ENCODE measurements around the gene TDRD12. TPM values are rescaled to one million over a fixed set of nuclear protein-coding genes. Genes with fewer than 3 reads are reported as not detected.
"Not testable (repeated sequence)": the region's sequence is repeated elsewhere in the genome, so short reads cannot be mapped to it uniquely, and the experiment has no call there.

The TDRD12 gene
- total and polyA plus RNA-seq, 4 donors, result 0.40 to 0.93 (median 0.67) TPM

DNA sequence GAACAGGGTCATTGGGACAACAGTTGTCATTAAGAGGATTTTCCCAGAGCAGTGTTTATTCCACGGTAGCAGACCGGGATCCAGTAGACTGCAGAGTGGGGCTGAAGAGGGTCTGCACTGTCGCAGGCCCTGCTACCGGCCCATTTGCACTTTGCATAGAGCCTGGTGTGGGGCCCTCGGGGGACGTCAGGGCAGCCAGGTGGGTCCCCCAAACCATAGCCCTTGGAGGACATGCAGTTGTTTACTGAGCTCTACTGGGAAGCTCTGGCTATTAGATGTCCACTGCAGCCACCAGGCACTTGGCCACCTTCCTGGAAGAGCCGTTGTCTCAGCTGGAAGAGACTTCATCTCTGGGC is 104.2 kb downstream of the TDRD12 start:
- Histone ChIP-seq H3K27ac (ENCODE audit: low read depth, low read length) (no peak overlapping the region), H3K4me3 (ENCODE audit: low read depth, low read length) (no peak overlapping the region)

DNA sequence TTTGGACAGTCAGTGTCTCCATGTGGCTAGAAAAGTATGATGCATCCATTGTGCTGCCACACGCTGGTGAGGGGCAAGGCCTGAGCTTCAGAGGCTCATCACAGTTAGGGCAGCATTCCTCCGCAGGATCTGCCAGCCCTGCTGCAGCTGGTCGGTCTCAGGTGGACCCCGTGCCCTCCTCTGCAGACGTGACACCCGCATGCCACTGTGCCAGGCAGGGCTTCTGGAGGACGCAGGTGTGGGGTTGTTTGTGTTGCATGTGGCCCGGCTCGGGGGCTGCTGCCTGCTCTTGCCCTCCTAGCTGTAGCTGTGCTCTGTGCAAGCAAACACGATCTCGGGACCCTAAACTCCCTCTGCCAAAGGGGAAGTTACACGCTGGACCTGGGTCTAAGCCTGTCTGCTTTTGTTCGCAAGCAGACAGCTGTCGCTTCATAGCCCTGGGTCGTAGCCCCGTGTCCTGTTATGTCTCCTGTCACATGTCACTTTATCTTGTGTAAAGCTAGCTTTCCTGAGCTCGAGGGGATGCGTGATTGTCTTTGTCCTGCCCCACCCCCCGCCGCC is 104.7 kb downstream of the TDRD12 start:
- Histone ChIP-seq H3K36me3 (ENCODE audit: control insufficient read depth, insufficient read depth, low read length) (peaks cover 8% of the 10 kb centered on the region), H3K27ac (ENCODE audit: low read depth, low read length) (no peak overlapping the region), H3K4me3 (ENCODE audit: low read depth, low read length) (no peak overlapping the region), H3K4me1 (ENCODE audit: control insufficient read depth, insufficient read depth, low read length) (peaks cover 16% of the 10 kb centered on the region), H3K9me3 (ENCODE audit: control insufficient read depth, insufficient read depth, low read length) (no peaks in the 10 kb centered on the region), H3K27me3 (ENCODE audit: control insufficient read depth, insufficient read depth, low read length) (no peaks in the 10 kb centered on the region)
- DNase-seq (ENCODE audit: low read depth in 4 of 6, low spot score in 6 of 6), result no peak
- WGBS (ENCODE audit: insufficient coverage), result 43% methylated on average over 16 of the region's 20 CpGs

More for the DNA sequence above, 104.2 kb downstream of the TDRD12 start:
- no peaks in the 10 kb centered on the region for H3K27me3 ChIP-seq (ENCODE audit: control insufficient read depth, insufficient read depth, low read length)
- H3K9me3 ChIP-seq (ENCODE audit: control insufficient read depth, insufficient read depth, low read length), result no peaks in the 10 kb centered on the region
- H3K4me1 ChIP-seq (ENCODE audit: control insufficient read depth, insufficient read depth, low read length), result peaks cover 16% of the 10 kb centered on the region
- no peak for DNase-seq (ENCODE audit: low read depth in 4 of 6, low spot score in 6 of 6)
- H3K36me3 ChIP-seq (ENCODE audit: control insufficient read depth, insufficient read depth, low read length), result peaks cover 4% of the 10 kb centered on the region
- 90% methylated on average over 7 of the region's 7 CpGs for WGBS (ENCODE audit: insufficient coverage)

DNA sequence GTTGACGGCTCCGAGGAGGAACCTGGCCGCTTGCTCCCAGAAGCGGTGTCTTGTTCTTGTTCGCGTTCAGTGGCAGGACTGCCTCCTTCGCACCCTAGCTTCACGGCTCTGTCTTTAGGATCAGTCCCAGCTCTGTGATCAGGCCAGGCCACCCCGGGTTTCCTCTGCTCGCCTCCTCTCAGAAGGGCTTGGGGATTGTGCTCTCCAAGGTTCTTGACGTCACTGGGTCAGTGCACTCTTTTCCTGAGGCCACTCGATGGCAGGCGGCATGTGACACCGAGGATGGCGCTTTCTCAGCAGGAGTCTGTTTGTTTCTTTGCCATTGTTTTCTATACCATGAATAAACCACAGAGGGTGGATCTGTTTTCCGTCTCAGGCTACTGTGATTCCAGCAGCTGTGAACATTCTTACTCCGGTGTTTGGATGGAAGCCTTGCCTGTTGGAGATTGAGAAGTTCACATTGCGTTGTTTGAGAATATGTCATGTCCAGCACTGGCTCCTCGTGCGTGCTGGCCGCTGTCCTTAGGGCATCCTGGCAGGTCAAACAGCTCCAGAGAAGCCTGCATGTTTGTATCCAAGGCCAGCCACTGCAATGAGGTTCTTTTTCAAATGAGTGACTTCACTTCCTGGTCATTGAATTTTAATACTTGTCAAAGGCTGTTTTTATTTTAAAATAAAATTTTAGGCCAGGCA is 105.5 kb downstream of the TDRD12 start:
- WGBS (ENCODE audit: insufficient coverage), result 41% methylated on average over 20 of the region's 21 CpGs
- H3K27ac ChIP-seq (ENCODE audit: low read depth, low read length), result no peak overlapping the region
- no peak for DNase-seq (ENCODE audit: low read depth in 4 of 6, low spot score in 6 of 6)

DNA sequence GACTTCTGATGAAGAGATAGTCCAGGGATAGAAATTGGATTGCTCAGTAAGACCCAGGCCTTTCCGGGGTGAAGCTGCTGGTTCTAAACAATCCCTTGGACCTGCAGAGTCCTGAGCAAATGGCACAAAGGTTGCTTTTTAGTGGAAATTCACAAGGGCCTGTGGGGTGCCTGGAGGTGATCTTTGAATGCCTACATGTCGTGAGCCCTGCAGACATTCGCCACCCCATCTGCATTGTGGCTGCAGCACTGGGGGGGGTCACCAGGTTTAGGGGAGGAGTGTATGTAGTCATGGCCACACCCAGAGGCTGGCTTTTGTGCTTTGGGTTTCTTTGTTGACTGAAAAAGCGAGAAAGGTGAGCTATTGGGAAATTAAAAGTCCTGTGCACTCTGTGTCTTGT is 108.6 kb downstream of the TDRD12 start:
- 85% methylated on average over 4 of the region's 4 CpGs for WGBS (ENCODE audit: insufficient coverage)
- no peak for DNase-seq (ENCODE audit: low read depth in 4 of 6, low spot score in 6 of 6)
- Histone ChIP-seq H3K4me1 (ENCODE audit: control insufficient read depth, insufficient read depth, low read length) (peaks cover 13% of the 10 kb centered on the region), H3K27me3 (ENCODE audit: control insufficient read depth, insufficient read depth, low read length) (no peaks in the 10 kb centered on the region), H3K36me3 (ENCODE audit: control insufficient read depth, insufficient read depth, low read length) (peaks cover 8% of the 10 kb centered on the region), H3K9me3 (ENCODE audit: control insufficient read depth, insufficient read depth, low read length) (no peaks in the 10 kb centered on the region), H3K27ac (ENCODE audit: low read depth, low read length) (no peak overlapping the region), H3K4me3 (ENCODE audit: low read depth, low read length) (no peak overlapping the region)

More for the DNA sequence above, 105.5 kb downstream of the TDRD12 start:
- Histone ChIP-seq H3K4me3 (ENCODE audit: low read depth, low read length) (no peak overlapping the region), H3K36me3 (ENCODE audit: control insufficient read depth, insufficient read depth, low read length) (peaks cover 8% of the 10 kb centered on the region), H3K27me3 (ENCODE audit: control insufficient read depth, insufficient read depth, low read length) (no peaks in the 10 kb centered on the region), H3K4me1 (ENCODE audit: control insufficient read depth, insufficient read depth, low read length) (peaks cover 14% of the 10 kb centered on the region), H3K9me3 (ENCODE audit: control insufficient read depth, insufficient read depth, low read length) (no peaks in the 10 kb centered on the region)

DNA sequence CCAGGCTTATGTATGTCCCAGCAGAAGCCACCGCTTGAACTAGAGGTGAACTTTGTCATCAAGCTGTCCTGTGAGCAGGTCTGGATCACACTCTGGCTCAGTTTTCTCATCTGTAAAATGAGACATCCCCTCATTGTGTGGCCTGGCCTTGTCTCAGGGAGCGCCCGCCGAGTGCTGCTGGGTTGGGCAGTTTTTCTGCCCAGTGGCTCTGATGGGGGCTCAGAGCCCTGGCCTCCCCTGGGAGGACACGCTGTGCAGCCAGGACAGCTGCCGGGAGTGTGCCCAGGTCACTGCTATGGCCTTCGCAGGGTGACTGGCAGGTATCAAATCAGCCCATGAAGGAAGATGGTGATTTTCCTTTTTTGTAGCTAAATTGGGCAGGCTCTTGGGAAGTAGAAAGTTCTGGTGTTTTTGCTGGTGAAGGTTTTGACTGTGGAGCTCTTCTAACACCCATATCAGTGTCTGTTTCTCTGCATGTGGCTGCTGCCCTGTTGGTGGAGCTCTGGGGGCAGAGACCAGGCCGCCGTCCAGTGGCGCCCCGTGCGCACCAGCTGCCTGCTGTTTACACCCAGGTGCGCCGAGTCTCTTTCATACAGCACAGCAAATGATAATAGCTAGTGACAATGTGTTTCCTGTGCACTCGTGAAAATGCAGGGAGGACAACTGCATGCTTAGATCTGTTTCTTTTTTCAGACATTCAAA is 109.2 kb downstream of the TDRD12 start:
- Histone ChIP-seq H3K36me3 (ENCODE audit: control insufficient read depth, insufficient read depth, low read length) (peaks cover 8% of the 10 kb centered on the region), H3K4me3 (ENCODE audit: low read depth, low read length) (no peak overlapping the region), H3K9me3 (ENCODE audit: control insufficient read depth, insufficient read depth, low read length) (no peaks in the 10 kb centered on the region), H3K27me3 (ENCODE audit: control insufficient read depth, insufficient read depth, low read length) (no peaks in the 10 kb centered on the region), H3K4me1 (ENCODE audit: control insufficient read depth, insufficient read depth, low read length) (peaks cover 13% of the 10 kb centered on the region), H3K27ac (ENCODE audit: low read depth, low read length) (no peak overlapping the region)
- no peak for DNase-seq (ENCODE audit: low read depth in 4 of 6, low spot score in 6 of 6)
- WGBS (ENCODE audit: insufficient coverage), result 85% methylated on average over 14 of the region's 15 CpGs

DNA sequence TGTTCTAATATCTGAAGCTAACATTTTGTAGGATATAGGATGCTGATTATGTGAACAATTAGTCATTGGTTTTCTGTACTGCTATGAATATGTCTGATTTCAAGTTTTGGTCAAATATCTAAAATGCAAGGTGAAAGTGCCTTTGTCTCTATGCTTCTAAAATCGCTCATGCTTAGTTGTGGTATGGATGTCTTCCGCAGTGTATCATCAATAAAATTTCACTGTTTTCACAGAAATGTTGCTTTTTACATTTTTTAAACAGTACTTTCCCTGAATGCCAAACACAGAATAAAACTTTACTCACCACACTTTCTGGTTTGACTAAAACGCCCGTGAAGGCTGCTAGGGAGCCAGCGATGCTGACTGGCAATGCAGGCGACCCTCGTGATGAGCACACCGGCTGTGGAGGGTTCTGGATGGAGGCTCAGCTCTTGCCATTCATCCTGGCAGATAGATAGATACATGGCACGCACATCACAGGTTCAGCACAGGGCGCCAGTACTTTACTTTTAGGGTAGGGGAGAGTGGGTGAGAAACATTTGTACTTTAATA is 109.9 kb downstream of the TDRD12 start:
- H3K9me3 ChIP-seq (ENCODE audit: control insufficient read depth, insufficient read depth, low read length), result no peaks in the 10 kb centered on the region
- H3K36me3 ChIP-seq (ENCODE audit: control insufficient read depth, insufficient read depth, low read length), result peaks cover 6% of the 10 kb centered on the region
- 92% methylated on average over 5 of the region's 10 CpGs for WGBS (ENCODE audit: insufficient coverage)
- H3K27me3 ChIP-seq (ENCODE audit: control insufficient read depth, insufficient read depth, low read length), result no peaks in the 10 kb centered on the region
- no peak overlapping the region for H3K4me3 ChIP-seq (ENCODE audit: low read depth, low read length)
- H3K4me1 ChIP-seq (ENCODE audit: control insufficient read depth, insufficient read depth, low read length), result peaks cover 10% of the 10 kb centered on the region
- H3K27ac ChIP-seq (ENCODE audit: low read depth, low read length), result no peak overlapping the region
- DNase-seq (ENCODE audit: low read depth in 4 of 6, low spot score in 6 of 6), result no peak

DNA sequence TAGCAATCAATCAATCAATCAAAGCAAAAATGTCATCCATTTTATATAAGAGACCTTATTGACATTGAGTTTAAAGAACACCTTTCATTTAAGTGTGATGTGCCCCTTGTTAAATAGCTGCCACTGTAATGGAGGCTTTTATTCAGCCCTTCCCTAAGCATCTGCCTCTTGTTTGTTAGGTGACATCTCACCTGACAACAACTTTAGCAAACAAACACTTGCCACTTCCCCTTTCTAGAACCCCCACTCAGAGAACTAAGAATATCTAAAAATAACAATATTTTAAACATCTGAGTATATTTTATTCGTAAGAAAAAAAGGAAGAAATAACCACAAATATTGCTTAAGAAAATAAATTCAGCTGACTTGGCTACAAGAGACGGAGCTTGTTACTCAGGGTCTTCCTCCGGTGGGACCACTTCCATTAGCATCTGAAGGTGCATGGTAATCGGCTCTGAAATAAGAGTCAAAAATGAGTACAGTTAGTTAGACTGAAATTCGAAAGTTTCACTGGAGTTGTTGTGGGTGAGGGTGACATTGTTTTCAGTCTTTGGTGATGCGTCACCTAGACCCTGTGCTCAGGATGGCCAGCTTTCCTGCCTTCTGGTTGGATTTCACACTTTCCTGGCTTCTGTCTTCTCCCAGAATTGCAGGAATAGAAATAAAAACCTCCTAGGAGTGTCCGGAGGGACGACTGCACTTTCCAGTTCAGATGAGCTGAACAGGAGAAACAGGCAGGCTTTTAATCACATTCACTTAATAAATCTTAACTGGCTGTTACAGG is 110.9 kb downstream of the TDRD12 start:
- no peaks in the 10 kb centered on the region for H3K9me3 ChIP-seq (ENCODE audit: control insufficient read depth, insufficient read depth, low read length)
- H3K27me3 ChIP-seq (ENCODE audit: control insufficient read depth, insufficient read depth, low read length), result no peaks in the 10 kb centered on the region
- no peak overlapping the region for H3K27ac ChIP-seq (ENCODE audit: low read depth, low read length)
- H3K36me3 ChIP-seq (ENCODE audit: control insufficient read depth, insufficient read depth, low read length), result peaks cover 6% of the 10 kb centered on the region
- no peaks in the 10 kb centered on the region for H3K4me1 ChIP-seq (ENCODE audit: control insufficient read depth, insufficient read depth, low read length)
- 96% methylated on average over 5 of the region's 8 CpGs for WGBS (ENCODE audit: insufficient coverage)
- no peak for DNase-seq (ENCODE audit: low read depth in 4 of 6, low spot score in 6 of 6)
- H3K4me3 ChIP-seq (ENCODE audit: low read depth, low read length), result no peak overlapping the region

DNA sequence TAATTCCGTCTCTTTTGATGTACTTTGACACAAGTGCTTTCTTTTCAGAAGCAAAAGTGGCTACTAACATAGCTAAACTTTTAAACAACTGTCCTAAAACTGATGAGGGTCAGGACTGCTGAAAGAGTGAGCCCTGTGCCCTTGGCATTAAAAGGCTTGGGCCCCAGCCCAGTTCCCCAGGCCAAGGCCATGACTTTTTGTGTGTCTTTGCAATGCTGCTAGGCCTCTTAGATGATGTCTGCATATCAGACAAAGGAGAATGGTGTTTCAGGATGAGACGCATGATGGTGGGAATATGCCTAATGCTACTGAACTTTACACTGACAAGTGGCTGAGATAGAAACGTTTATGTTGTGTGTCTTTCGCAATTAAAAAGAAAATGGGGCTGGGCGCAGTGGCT is 112.0 kb downstream of the TDRD12 start:
- Histone ChIP-seq H3K36me3 (ENCODE audit: control insufficient read depth, insufficient read depth, low read length) (peaks cover 6% of the 10 kb centered on the region), H3K4me3 (ENCODE audit: low read depth, low read length) (no peak overlapping the region), H3K27me3 (ENCODE audit: control insufficient read depth, insufficient read depth, low read length) (no peaks in the 10 kb centered on the region), H3K27ac (ENCODE audit: low read depth, low read length) (no peak overlapping the region), H3K9me3 (ENCODE audit: control insufficient read depth, insufficient read depth, low read length) (no peaks in the 10 kb centered on the region), H3K4me1 (ENCODE audit: control insufficient read depth, insufficient read depth, low read length) (no peaks in the 10 kb centered on the region)
- DNase-seq (ENCODE audit: low read depth in 4 of 6, low spot score in 6 of 6), result no peak
- WGBS (ENCODE audit: insufficient coverage), result 100% methylated on average over 5 of the region's 5 CpGs

DNA sequence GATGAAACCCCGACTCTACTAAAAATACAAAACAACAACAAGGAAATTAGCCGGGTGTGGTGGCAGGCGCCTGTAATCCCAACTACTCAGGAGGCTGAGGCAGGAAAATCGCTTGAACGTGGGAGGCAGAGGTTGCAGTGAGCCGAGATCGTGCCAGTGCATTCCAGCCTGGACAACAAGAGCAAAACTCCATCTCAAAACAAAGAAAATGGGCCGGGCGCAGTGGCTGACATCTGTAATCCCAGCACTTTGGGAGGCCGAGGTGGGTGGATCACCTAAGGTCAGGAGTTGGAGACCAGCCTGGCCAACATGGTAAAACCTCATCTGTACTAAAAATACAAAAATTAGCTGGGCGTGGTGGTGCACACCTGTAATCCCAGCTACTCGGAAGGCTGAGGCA is 112.5 kb downstream of the TDRD12 start:
- not testable (repeated sequence) for H3K27ac ChIP-seq (ENCODE audit: low read depth, low read length); H3K4me3 ChIP-seq (ENCODE audit: low read depth, low read length); H3K4me1 ChIP-seq (ENCODE audit: control insufficient read depth, insufficient read depth, low read length); H3K9me3 ChIP-seq (ENCODE audit: control insufficient read depth, insufficient read depth, low read length); H3K36me3 ChIP-seq (ENCODE audit: control insufficient read depth, insufficient read depth, low read length); DNase-seq (ENCODE audit: low read depth in 4 of 6, low spot score in 6 of 6); H3K27me3 ChIP-seq (ENCODE audit: control insufficient read depth, insufficient read depth, low read length)
- WGBS (ENCODE audit: insufficient coverage), result 98% methylated on average over 10 of the region's 12 CpGs

All from spinal cord (tissue), 10 donors.